Fibroblast of skin of right biceps (primary cell): ENCODE measurements around the gene KCNG3.

Experiments
- DNase-seq: peaks from one replicate; pipeline ENCODE4 v3.0.0-alpha.2; 2013

The KCNG3 gene, protein sequence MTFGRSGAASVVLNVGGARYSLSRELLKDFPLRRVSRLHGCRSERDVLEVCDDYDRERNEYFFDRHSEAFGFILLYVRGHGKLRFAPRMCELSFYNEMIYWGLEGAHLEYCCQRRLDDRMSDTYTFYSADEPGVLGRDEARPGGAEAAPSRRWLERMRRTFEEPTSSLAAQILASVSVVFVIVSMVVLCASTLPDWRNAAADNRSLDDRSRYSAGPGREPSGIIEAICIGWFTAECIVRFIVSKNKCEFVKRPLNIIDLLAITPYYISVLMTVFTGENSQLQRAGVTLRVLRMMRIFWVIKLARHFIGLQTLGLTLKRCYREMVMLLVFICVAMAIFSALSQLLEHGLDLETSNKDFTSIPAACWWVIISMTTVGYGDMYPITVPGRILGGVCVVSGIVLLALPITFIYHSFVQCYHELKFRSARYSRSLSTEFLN

GRCh38 chr2:42493468-42494354 is at the start of gene KCNG3:
TSS of gene KCNG3 (minus strand) at chr2:42493982. CDS start at chr2:42493501, 481 bp downstream.
- DNase-seq, result peak; percentile 45

- no peak for DNase-seq
Observed at GRCh38 chr2:42542871-42543270, 49.1 kb upstream of the KCNG3 start.

GRCh38 chr2:42537493-42537892 is 43.7 kb upstream of the KCNG3 start:
- no peak for DNase-seq

GRCh38 chr2:42532397-42532796 is 38.6 kb upstream of the KCNG3 start:
- no peak for DNase-seq

DNA sequence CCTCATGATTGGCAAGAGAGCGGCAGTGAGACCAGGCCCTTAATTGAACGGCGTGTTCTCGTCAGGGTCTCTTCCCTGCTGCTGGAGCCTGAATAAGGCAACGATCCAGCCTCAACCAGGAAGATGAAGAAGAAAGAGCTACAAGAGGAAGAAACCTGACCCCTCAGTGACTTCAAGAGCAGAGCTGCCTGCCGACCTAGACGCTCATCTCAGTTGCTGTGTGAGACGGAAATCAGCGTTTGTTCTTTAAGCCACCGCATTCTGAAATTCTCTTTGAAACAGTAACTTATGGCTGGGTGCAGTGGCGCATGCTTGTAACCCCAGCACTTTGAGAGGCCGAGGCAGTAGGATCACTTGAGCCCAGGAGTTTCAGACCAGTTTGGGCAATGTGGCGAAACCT is 29.6 kb upstream of the KCNG3 start:
- no peak for DNase-seq

DNA sequence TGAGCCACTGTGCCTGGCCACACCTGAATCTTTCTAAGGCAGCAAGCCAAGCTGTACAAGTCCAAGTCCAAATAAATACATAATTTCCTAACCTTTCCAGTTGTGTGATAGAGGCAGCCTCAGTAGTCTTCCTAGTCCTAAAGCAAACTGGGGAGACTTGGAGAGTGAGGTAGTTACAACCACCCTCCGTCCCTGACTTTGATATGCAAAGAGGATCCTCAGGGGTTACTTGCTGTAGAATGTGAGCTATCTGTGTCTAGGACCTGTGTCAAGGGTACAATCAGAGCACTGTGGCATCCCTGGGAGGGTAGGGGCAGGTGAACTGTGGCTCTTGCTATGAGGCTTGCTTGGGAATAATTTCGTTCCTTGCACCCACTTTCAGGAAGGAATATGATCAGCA is 28.3 kb upstream of the KCNG3 start:
- DNase-seq, result no peak

GRCh38 chr2:42519624-42520023 is 25.8 kb upstream of the KCNG3 start:
- DNase-seq, result no peak

DNA sequence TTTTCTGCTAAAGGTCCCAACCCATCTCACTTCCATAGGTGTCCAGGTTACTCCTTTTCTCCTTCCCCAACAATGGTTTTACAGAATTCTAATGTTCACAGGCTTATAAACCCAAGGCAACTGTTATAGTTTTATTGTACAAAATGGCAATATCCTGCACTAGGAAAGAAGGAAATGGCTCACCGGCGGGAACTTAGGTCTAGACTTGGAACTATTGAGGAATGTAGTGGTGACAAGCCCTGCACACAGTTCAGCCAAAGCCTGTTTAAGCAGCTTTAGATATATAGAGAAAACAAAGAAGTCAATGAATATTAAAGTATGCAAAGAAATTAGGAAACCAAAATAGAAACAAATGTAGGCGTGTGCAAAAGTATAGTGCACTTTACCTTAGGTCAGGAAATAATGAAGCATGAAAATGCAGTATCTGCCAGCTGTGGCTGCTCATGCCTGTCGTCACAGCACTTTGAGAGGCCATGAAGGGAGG is 22.7 kb upstream of the KCNG3 start:
- no peak for DNase-seq

DNA sequence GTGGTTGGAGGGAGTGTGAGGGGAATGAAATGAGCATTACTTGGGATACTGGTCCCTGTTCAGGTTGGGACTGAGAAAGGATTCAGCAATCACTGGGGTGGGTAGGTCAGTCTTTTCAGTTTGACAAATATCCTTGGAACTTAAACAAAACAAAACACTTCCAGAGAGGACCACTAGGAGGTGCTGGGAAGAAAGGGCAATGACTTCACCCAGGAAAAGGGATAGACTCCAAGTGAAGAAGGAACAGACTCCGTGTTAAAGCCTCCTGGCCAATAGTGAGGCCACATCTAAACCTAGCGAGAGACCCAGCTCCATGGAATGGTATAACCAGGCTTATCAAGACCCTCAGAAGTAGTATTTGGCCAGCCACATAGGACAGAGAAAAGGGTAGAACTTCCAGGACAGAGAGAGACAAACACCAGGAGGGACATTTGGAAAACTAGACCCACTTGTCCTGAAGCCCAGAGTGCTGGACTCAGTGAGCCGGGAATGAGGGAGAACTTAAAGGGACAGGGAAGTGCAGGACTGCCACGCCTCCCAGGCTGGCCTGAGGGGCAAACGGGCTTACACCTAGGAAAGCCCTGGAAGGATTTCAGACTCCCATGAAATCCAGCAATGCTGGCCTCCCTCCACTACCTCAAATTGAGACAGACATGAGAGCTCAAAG is 19.6 kb upstream of the KCNG3 start:
- DNase-seq, result peak; percentile 52

- no peak for DNase-seq
Observed at GRCh38 chr2:42510608-42511243, 16.9 kb upstream of the KCNG3 start.

- DNase-seq, result no peak
Observed at GRCh38 chr2:42510191-42510590, 16.4 kb upstream of the KCNG3 start.

DNA sequence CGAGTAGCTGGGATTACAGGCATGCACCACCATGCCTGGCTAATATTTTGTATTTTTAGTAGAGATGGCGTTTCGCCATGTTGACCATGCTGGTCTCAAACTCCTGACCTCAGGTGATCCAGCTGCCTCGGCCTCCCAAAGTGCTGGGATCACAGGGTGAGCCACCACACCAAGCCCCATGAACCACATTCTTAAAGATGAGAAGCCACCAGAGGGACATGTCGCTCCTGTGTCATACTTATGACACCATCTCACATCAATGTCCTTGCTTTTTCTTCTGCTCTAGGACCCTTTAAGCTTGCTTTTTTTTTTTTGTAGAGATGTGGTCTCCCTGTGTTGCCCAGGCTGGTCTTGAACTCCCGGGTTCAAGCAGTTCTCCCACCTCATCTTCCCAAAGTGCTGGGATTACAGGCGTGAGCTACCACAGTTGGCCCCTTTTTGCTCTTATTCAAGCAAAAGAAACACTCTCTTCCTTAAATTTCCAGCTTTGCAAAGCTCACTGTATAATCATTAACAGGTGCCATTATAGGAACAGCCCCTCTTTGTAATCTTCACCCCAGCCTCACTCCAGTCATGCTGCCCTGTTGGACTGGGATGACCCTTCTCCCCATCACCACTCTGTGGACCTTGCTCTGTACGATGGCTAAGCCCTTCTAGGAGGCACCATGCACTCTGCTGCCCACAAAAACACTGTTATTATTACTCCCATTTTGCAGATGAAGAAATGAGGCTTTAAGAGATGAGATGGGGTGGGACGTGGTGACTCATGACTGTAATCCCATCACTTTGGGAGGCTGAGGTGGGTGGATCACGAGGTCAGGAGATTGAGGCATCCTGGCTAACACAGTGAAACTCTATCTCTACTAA is 10.8 kb upstream of the KCNG3 start:
- no peak for DNase-seq

GRCh38 chr2:42503291-42503690 is 9.5 kb upstream of the KCNG3 start:
- no peak for DNase-seq

DNA sequence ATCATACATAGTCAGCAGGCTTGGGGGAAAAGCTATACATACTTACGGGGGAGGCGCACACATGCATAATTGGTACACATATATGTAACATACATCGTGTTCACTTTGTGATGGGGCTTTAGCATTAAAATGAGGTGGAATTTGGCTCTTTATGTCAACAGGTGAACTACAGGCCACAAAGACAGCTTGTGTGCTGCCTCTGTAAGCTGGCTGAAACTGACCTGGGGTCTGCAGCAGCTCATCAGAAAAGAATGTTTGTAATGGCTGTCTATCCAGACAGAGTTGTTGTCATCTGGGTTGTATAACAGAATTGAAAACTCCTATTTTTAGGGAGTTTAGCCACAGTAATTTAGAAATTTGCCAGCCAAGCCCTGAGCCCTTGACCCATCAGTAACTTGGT is 4.7 kb upstream of the KCNG3 start:
- DNase-seq, result no peak

DNA sequence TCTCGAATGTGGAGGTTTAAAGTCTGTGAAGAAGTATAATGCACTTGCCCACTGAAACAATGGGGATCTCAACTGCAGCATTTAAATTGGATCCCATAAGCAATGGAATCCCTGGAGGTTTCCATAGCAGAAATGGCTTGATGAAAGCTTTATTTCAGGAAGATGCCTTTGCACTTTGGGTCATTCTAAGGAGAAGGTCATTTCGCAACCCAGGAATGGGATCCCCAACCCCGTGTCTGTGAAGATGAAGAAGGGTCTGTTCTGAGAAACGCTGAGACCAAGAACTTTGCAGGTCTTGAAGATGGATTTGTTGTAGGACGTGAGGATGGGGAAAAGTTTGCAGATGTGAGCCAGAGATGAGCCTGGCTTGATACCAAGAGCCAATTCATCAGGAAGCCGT is 1.8 kb upstream of the KCNG3 start:
- DNase-seq, result no peak

- DNase-seq, result no peak
Observed at GRCh38 chr2:42495234-42495581, 1.4 kb upstream of the KCNG3 start.

- peak; percentile 59 for DNase-seq
Observed at GRCh38 chr2:42494355-42495233, 812 bp upstream of the KCNG3 start.

GRCh38 chr2:42492691-42493467 is 903 bp downstream of the KCNG3 start:
- DNase-seq, result no peak

DNA sequence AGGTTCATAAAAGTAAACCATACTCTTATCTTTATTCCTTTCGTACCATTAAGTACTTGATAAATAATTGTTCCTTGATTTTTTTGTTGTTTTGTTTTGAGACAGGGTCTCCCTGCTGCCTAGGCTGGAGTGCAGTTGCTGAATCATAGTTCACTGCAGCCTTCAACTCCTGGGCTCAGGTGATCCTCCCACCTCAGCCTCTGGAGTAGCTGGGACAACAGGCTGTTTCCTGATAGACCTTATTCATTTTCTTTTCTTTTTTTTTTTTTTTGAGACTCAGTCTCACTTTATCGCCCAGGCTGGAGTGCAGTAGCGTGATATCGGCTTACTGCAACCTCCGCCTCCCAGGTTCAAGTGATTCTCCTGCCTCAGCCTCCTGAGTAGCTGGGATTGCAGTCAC is 5.5 kb downstream of the KCNG3 start:
- DNase-seq, result no peak
